HEK293 (cell line): ENCODE results near the gene ITK.

Experiments
- BCL11A ChIP-seq: fragments of 450-650 bp; formaldehyde crosslinking; IDR thresholded peaks from 2 replicates; pipeline ENCODE4 v1.5.1; 2016; ENCODE audit warnings: low read depth, missing biosample characterization, missing genetic modification characterization
- TF ChIP-seq, protein P1 (sequence below): fragments of 450-650 bp; formaldehyde crosslinking; IDR thresholded peaks from 2 replicates; pipeline ENCODE4 v1.5.1; 2016; ENCODE audit warnings: missing biosample characterization, missing genetic modification characterization

- TF ChIP-seq BCL11A (tag by site-specific recombination): no peak
- TF ChIP-seq, protein P1, sequence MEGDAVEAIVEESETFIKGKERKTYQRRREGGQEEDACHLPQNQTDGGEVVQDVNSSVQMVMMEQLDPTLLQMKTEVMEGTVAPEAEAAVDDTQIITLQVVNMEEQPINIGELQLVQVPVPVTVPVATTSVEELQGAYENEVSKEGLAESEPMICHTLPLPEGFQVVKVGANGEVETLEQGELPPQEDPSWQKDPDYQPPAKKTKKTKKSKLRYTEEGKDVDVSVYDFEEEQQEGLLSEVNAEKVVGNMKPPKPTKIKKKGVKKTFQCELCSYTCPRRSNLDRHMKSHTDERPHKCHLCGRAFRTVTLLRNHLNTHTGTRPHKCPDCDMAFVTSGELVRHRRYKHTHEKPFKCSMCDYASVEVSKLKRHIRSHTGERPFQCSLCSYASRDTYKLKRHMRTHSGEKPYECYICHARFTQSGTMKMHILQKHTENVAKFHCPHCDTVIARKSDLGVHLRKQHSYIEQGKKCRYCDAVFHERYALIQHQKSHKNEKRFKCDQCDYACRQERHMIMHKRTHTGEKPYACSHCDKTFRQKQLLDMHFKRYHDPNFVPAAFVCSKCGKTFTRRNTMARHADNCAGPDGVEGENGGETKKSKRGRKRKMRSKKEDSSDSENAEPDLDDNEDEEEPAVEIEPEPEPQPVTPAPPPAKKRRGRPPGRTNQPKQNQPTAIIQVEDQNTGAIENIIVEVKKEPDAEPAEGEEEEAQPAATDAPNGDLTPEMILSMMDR (tag by site-specific recombination): no peak
Measured at GRCh38 chr5:157201857-157202256, 21.2 kb downstream of the ITK start.
